Measurements from ENCODE around the gene SPAG16.
"Not testable (repeated sequence)": the region's sequence is repeated elsewhere in the genome, so short reads cannot be mapped to it uniquely, and the experiment has no call there.

SPAG16 gene

GRCh38 chr2:213274143-213274542 is 10.1 kb upstream of the SPAG16 start:
- DNase-seq: no peak

GRCh38 chr2:213275265-213275664 is 9.0 kb upstream of the SPAG16 start:
- DNase-seq: no peak

- not testable (repeated sequence) for DNase-seq
These were observed 7.1 kb upstream of the SPAG16 start for GRCh38 chr2:213277134-213277533.

- DNase-seq: no peak
These were observed 5.1 kb upstream of the SPAG16 start for GRCh38 chr2:213279116-213279620.

GRCh38 chr2:213279971-213280370 is 4.3 kb upstream of the SPAG16 start:
- DNase-seq: no peak

- no peak for DNase-seq
These were observed 3.1 kb upstream of the SPAG16 start for GRCh38 chr2:213281156-213281555.

GRCh38 chr2:213285404-213285803 is 1.1 kb downstream of the SPAG16 start:
- no peak for DNase-seq

GRCh38 chr2:213286161-213286560 is 1.9 kb downstream of the SPAG16 start:
- DNase-seq: no peak

- DNase-seq: no peak
These were observed 4.8 kb downstream of the SPAG16 start for GRCh38 chr2:213288913-213289700.

GRCh38 chr2:213290501-213290900 is 6.2 kb downstream of the SPAG16 start:
- DNase-seq: no peak

- DNase-seq: no peak
These were observed 12.0 kb downstream of the SPAG16 start for GRCh38 chr2:213296270-213296669.

GRCh38 chr2:213306316-213306942 is 22.2 kb downstream of the SPAG16 start:
- DNase-seq: no peak

- DNase-seq: no peak
These were observed 31.1 kb downstream of the SPAG16 start for GRCh38 chr2:213315168-213315876.

GRCh38 chr2:213316001-213316735 is 31.9 kb downstream of the SPAG16 start:
- no peak for DNase-seq

GRCh38 chr2:213317929-213318328 is 33.7 kb downstream of the SPAG16 start:
- no peak for DNase-seq

GRCh38 chr2:213320604-213321003 is 36.3 kb downstream of the SPAG16 start:
- no peak for DNase-seq

GRCh38 chr2:213336253-213336770 is 52.0 kb downstream of the SPAG16 start:
- no peak for DNase-seq

GRCh38 chr2:213353419-213353818 is 69.2 kb downstream of the SPAG16 start:
- DNase-seq: no peak

GRCh38 chr2:213376644-213377043 is 92.4 kb downstream of the SPAG16 start:
- no peak for DNase-seq

GRCh38 chr2:213407027-213407426 is 122.8 kb downstream of the SPAG16 start:
- DNase-seq: not testable (repeated sequence)

GRCh38 chr2:213408426-213409070 is 124.3 kb downstream of the SPAG16 start:
- DNase-seq: not testable (repeated sequence)

- not testable (repeated sequence) for DNase-seq
These were observed 126.4 kb downstream of the SPAG16 start for GRCh38 chr2:213410687-213411086.
